HEK293 (cell line): ENCODE measurements around the gene LSM5.

Source experiments
- CTCF ChIP-seq: fragments of 450-650 bp; formaldehyde crosslinking; IDR thresholded peaks from 2 replicates; pipeline ENCODE4 v1.5.1; 2016; ENCODE audit warnings: missing biosample characterization, missing genetic modification characterization
- REPIN1 ChIP-seq: fragments of 450-650 bp; formaldehyde crosslinking; IDR thresholded peaks from 2 replicates; pipeline ENCODE4 v1.5.1; 2017; ENCODE audit warnings: missing biosample characterization, missing genetic modification characterization, low read depth
- SCRT2 ChIP-seq: fragments of 450-650 bp; formaldehyde crosslinking; IDR thresholded peaks from 2 replicates; pipeline ENCODE4 v1.5.1; 2016; ENCODE audit warnings: missing biosample characterization, missing genetic modification characterization
- TCF7L2 ChIP-seq: IDR thresholded peaks from 2 replicates; pipeline ENCODE4 v1.6.1; 2011; ENCODE audit warnings: low read depth, mild to moderate bottlenecking, inconsistent platforms, low read length, moderate library complexity, borderline replicate concordance
- ZNF175 ChIP-seq: fragments of 450-650 bp; formaldehyde crosslinking; IDR thresholded peaks from 2 replicates; pipeline ENCODE4 v1.5.1; 2016; ENCODE audit warnings: missing biosample characterization, missing genetic modification characterization
- ZNF274 ChIP-seq, 2 experiments: fragments of 200-500 bp in 1 of 2; fragments of 450-650 bp in 1 of 2; sonication (Bioruptor generic) in 1 of 2; formaldehyde crosslinking in 1 of 2; IDR thresholded peaks; 2 replicates each; pipeline versions ENCODE4 v1.5.1 to v1.6.1; 2014 to 2016; ENCODE audit warnings: borderline replicate concordance in 1 of 2, inconsistent platforms in 1 of 2, low read length in 1 of 2, missing biosample characterization in 1 of 2, missing genetic modification characterization in 1 of 2
- ZNF302 ChIP-seq: fragments of 450-650 bp; formaldehyde crosslinking; IDR thresholded peaks from 2 replicates; pipeline ENCODE4 v1.5.1; 2016; ENCODE audit warnings: missing biosample characterization, missing genetic modification characterization, low read depth
- ZNF341 ChIP-seq: fragments of 450-650 bp; formaldehyde crosslinking; IDR thresholded peaks from 2 replicates; pipeline ENCODE4; 2016; ENCODE audit warnings: low read depth, missing biosample characterization, missing genetic modification characterization
- ZNF510 ChIP-seq: fragments of 450-650 bp; formaldehyde crosslinking; IDR thresholded peaks from 2 replicates; pipeline ENCODE4 v1.5.1; 2018; ENCODE audit warnings: mild to moderate bottlenecking, missing genetic modification characterization, missing biosample characterization; ENCODE audit not compliant: insufficient replicate concordance
- ZNF560 ChIP-seq: fragments of 450-650 bp; formaldehyde crosslinking; IDR thresholded peaks from 2 replicates; pipeline ENCODE4 v1.5.1; 2017; ENCODE audit warnings: missing biosample characterization, missing genetic modification characterization, borderline replicate concordance
- ZNF785 ChIP-seq: fragments of 450-650 bp; formaldehyde crosslinking; IDR thresholded peaks from 2 replicates; pipeline ENCODE4 v1.5.1; 2016; ENCODE audit warnings: missing biosample characterization, missing genetic modification characterization
- ZXDB ChIP-seq: fragments of 450-650 bp; formaldehyde crosslinking; IDR thresholded peaks from 2 replicates; pipeline ENCODE4 v1.5.1; 2016; ENCODE audit warnings: missing biosample characterization, missing genetic modification characterization

GRCh38 chr7:32461484-32461883, 28.7 kb downstream of the LSM5 start:
- no peak for TF ChIP-seq CTCF
- TF ChIP-seq ZNF302: no peak
- no peak for TF ChIP-seq ZNF785 (tag by site-specific recombination)
- no peak for TF ChIP-seq TCF7L2
- TF ChIP-seq SCRT2 (tag by site-specific recombination): no peak
- no peak for TF ChIP-seq ZXDB (tag by site-specific recombination)
- TF ChIP-seq ZNF274 (IDR thresholded peaks at IDR 0.05; ENCODE audit: low read length): no peak
- no peak for TF ChIP-seq ZNF274 (tag by site-specific recombination; IDR thresholded peaks at IDR 0.05; ENCODE audit: borderline replicate concordance)
- TF ChIP-seq ZNF175 (tag by site-specific recombination): no peak
- TF ChIP-seq ZNF341 (tag by site-specific recombination): no peak
- TF ChIP-seq ZNF510: no peak
- TF ChIP-seq ZNF560: no peak
- no peak for TF ChIP-seq REPIN1 (tag by site-specific recombination)
